Spleen (tissue), 11 donors: ENCODE data around the gene PCF11. TPM values are rescaled to one million over a fixed set of nuclear protein-coding genes. Genes with fewer than 3 reads are reported as not detected.

ENCODE experiments used
- DNase-seq: peaks from one replicate; pipeline ENCODE4 v3.0.0-alpha.2; 2020
- H3K27ac ChIP-seq, 8 donors: fragments of 200-600 bp; sonication (generic) in 7 of 8; 1 replicate in 4 of 8; 2 replicates in 4 of 8; pipeline versions ENCODE4 v1.5.0 to v1.8.0; 2016 to 2021; ENCODE audit warnings: inconsistent platforms in 4 of 8, mild to moderate bottlenecking in 4 of 8, moderate library complexity in 1 of 8
- H3K27me3 ChIP-seq, 7 donors: fragments of 200-600 bp; sonication (generic) in 6 of 7; replicated peaks in 1 of 7; 1 replicate in 4 of 7; 2 replicates in 3 of 7; pipeline versions ENCODE4 v1.5.0 to v1.8.0; 2016 to 2021; ENCODE audit warnings: inconsistent platforms in 3 of 7, mild to moderate bottlenecking in 1 of 7
- H3K36me3 ChIP-seq, 6 donors: fragments of 200-600 bp; sonication (generic) in 5 of 6; 1 replicate in 4 of 6; 2 replicates in 2 of 6; pipeline versions ENCODE4 v1.5.0 to v1.8.0; 2016 to 2021; ENCODE audit warnings: inconsistent platforms in 2 of 6
- H3K4me1 ChIP-seq, 6 donors: fragments of 200-600 bp; sonication (generic) in 5 of 6; 1 replicate in 3 of 6; 2 replicates in 3 of 6; pipeline versions ENCODE4 v1.5.0 to v1.8.0; 2016 to 2021; ENCODE audit warnings: inconsistent platforms in 3 of 6
- H3K4me3 ChIP-seq, 8 donors: fragments of 200-600 bp; sonication (generic) in 7 of 8; 1 replicate in 4 of 8; 2 replicates in 4 of 8; pipeline versions ENCODE4 v1.5.0 to v1.8.0; 2016 to 2021; ENCODE audit warnings: inconsistent platforms in 4 of 8, mild to moderate bottlenecking in 4 of 8, moderate library complexity in 2 of 8
- H3K9me3 ChIP-seq, 8 donors: fragments of 200-600 bp; sonication (generic) in 7 of 8; 1 replicate in 4 of 8; 2 replicates in 4 of 8; pipeline versions ENCODE4 v1.5.0 to v1.8.0; 2016 to 2021; ENCODE audit warnings: inconsistent platforms in 4 of 8
- CTCF ChIP-seq, 11 experiments: fragments of 200-600 bp in 7 of 11; fragments of 450-650 bp in 4 of 11; sonication (generic) in 4 of 11; IDR thresholded peaks in 8 of 11; conservative IDR thresholded peaks in 3 of 11; 1 replicate in 7 of 11; 2 replicates in 4 of 11; pipeline versions ENCODE4 v1.4.0 to v1.8.0; 2016 to 2021; ENCODE audit warnings: antibody characterized with exemption in 11 of 11, inconsistent platforms in 4 of 11, mild to moderate bottlenecking in 1 of 11
- POLR2A ChIP-seq, 3 donors: fragments of 450-650 bp; IDR thresholded peaks; one replicate each; pipeline ENCODE4 v1.5.1; 2017; ENCODE audit warnings: antibody characterized with exemption in 3 of 3, mild to moderate bottlenecking in 1 of 3
- POLR2AphosphoS5 ChIP-seq, 3 donors: sonication (generic); formaldehyde crosslinking; IDR thresholded peaks; one replicate each; pipeline ENCODE4 v1.5.1; 2017; ENCODE audit warnings: antibody characterized with exemption in 3 of 3
- WGBS, 5 donors: extraction: QIAGEN DNeasy Blood & Tissue Kit in 3 of 5; methylation state at CpG; one replicate each; pipeline versions ENCODE4 v1.1.5 to v1.1.7; 2013 to 2018; 5-methylcytosine and 5-hydroxymethylcytosine counted together
- intact Hi-C: fragments of 100-400 bp; cut with DNase I; formaldehyde crosslinking; loops from one replicate; pipeline ENCODE4 v1.15.0; 2023; ENCODE audit warnings: low total_unique reads
- polyA plus RNA-seq, 3 donors: library from polyadenylated mRNA; stranded (reverse); fragments of 200-250 nt; gene quantifications; one replicate each; pipeline ENCODE4 v1.2.1, GENCODE V29; 2013
- small RNA-seq, 4 donors: library from RNA; depleted of rRNA; stranded (forward); fragments of <200 nt; gene quantifications; one replicate each; pipeline ENCODE3, GENCODE V24; 2016
- total RNA-seq, 7 donors: library from RNA; depleted of rRNA in 3 of 7; stranded (reverse); fragments of >200 nt in 3 of 7; fragmentation: NEBNext Ultra II Directional in 4 of 7; extraction: Animal tissue kit (Norgen Biotek cat#: 25700) in 4 of 7; gene quantifications; one replicate each; pipeline versions ENCODE4 v1.1.0 to v1.2.1, GENCODE V29; 2016 to 2021
- donor health status: healthy with polysubstance abuse.
- donor health status: DM: no; HTN: no; CAD: no; lungs with moderate emphysema.
- donor health status: DM: no; HTN: no; CAD: no.
- donor health status: Bipolar disorder and iron deficiency.
- donor health status: healthy.
- donor health status: DM: no; HTN: no; CAD: no.
- donor health status: DM: yes; HTN: yes; CAD: no.

Gene PCF11
- total and polyA plus RNA-seq, 10 donors, result 34.4 to 120 (median 88.7) TPM

GRCh38 chr11:83223457-83223856 lies 66.5 kb downstream of the PCF11 start:
- H3K4me1 ChIP-seq, result no peaks in the 10 kb centered on the region
- peaks cover 0 to 3% (median 0%) of the 10 kb centered on the region in 6 donors for H3K36me3 ChIP-seq
- no peaks in the 10 kb centered on the region for H3K27me3 ChIP-seq
- no peak overlapping the region for H3K4me3 ChIP-seq
- WGBS, 5 donors, result 95 to 100% (median 96%) methylated on average over 2 of the region's 2 CpGs
- H3K9me3 ChIP-seq, result no peaks in the 10 kb centered on the region
- DNase-seq, result no peak
- TF ChIP-seq POLR2A (IDR thresholded peaks at IDR 0.05) (no peak), POLR2AphosphoS5 (IDR thresholded peaks at IDR 0.05) (no peak), CTCF (IDR thresholded peaks at IDR 0.05 in 8 of 11, conservative IDR thresholded peaks at IDR 0.05 in 3 of 11) (no peak)
- intact Hi-C loops, result no loop called here
- H3K27ac ChIP-seq, result no peak overlapping the region

GRCh38 chr11:83235825-83236224 lies 78.9 kb downstream of the PCF11 start:
- intact Hi-C loops, result no loop called here
- no peak for TF ChIP-seq POLR2A (IDR thresholded peaks at IDR 0.05)
- TF ChIP-seq POLR2AphosphoS5 (IDR thresholded peaks at IDR 0.05), result no peak
- no peak for TF ChIP-seq CTCF (IDR thresholded peaks at IDR 0.05 in 8 of 11, conservative IDR thresholded peaks at IDR 0.05 in 3 of 11)

More at GRCh38 chr11:83235825-83236224, 78.9 kb downstream of the PCF11 start:
- Histone ChIP-seq H3K9me3 (no peaks in the 10 kb centered on the region), H3K36me3 (peaks cover 0 to 11% (median 0%) of the 10 kb centered on the region in 6 donors), H3K27ac (no peak overlapping the region), H3K27me3 (no peaks in the 10 kb centered on the region), H3K4me1 (no peaks in the 10 kb centered on the region), H3K4me3 (no peak overlapping the region)
- WGBS, 5 donors, result 73 to 92% (median 85%) methylated on average over 1 of the region's 1 CpG
- no peak for DNase-seq

Small RNA genes lying within 50 kb of the gene (small RNA-seq; reads per million reads assigned to genes)
- 0 reads per million in 4 donors for gene AP000873.5

Other genes with a start within 250 kb of the PCF11 start
- 10 to 100 TPM; 15.5 to 42.8 (median 36.2) TPM for gene RAB30, start 85.2 kb upstream of the PCF11 start, total RNA-seq
- gene RAB30, start 85.2 kb upstream of the PCF11 start, polyA plus RNA-seq, result 1 to 10 TPM; 3.8 to 7.4 (median 4.4) TPM
- 1 to 10 TPM; 5.9 to 8.6 (median 7.3) TPM for gene ANKRD42, start 36.6 kb downstream of the PCF11 start, total RNA-seq
- 1 to 10 TPM; 2.8 to 4.5 (median 3.2) TPM for gene ANKRD42, start 36.6 kb downstream of the PCF11 start, polyA plus RNA-seq
- gene CCDC90B, start 129.2 kb downstream of the PCF11 start, total RNA-seq, result 10 to 100 TPM; 26.6 to 54.5 (median 36.2) TPM
- gene CCDC90B, start 129.2 kb downstream of the PCF11 start, polyA plus RNA-seq, result 10 to 100 TPM; 31.5 to 45.1 (median 39.2) TPM